Hepatocyte (in vitro differentiated cells): ENCODE results near the gene CRIM1. TPM values are rescaled to one million over a fixed set of nuclear protein-coding genes. Genes with fewer than 3 reads are reported as not detected.
A peak's percentile ranks its signal among the peaks of the same experiment; 100 is the strongest.

Experiments
- DNase-seq: peaks from one replicate; pipeline ENCODE4 v3.0.0-alpha.2; 2016; ENCODE audit warnings: low spot score
- H2AFZ ChIP-seq: fragments of 200-600 bp; sonication (generic); 2 replicates; pipeline ENCODE4 v1.6.0; 2016; ENCODE audit warnings: antibody characterized with exemption, mild to moderate bottlenecking
- H3K27ac ChIP-seq: fragments of 200-600 bp; sonication (generic); 2 replicates; pipeline ENCODE4 v1.5.1; 2016; ENCODE audit warnings: mild to moderate bottlenecking
- H3K27me3 ChIP-seq: fragments of 200-600 bp; sonication (generic); 2 replicates; pipeline ENCODE4 v1.6.1; 2016
- H3K36me3 ChIP-seq: fragments of 200-600 bp; sonication (generic); replicated peaks from 2 replicates; pipeline ENCODE4 v1.5.1; 2016; ENCODE audit warnings: low read depth; ENCODE audit not compliant: insufficient read depth
- H3K4me1 ChIP-seq: fragments of 200-600 bp; sonication (generic); 2 replicates; pipeline ENCODE4 v1.5.1; 2016; ENCODE audit warnings: mild to moderate bottlenecking, moderate library complexity; ENCODE audit not compliant: insufficient read depth
- H3K4me2 ChIP-seq: fragments of 200-600 bp; sonication (generic); 2 replicates; pipeline ENCODE4 v1.6.0; 2016
- H3K4me3 ChIP-seq: fragments of 200-600 bp; sonication (generic); 2 replicates; pipeline ENCODE4 v1.5.1; 2016; ENCODE audit warnings: mild to moderate bottlenecking
- H3K79me2 ChIP-seq: fragments of 200-600 bp; sonication (generic); 2 replicates; pipeline ENCODE4 v1.6.0; 2017; ENCODE audit warnings: mild to moderate bottlenecking
- H3K9me2 ChIP-seq: fragments of 200-600 bp; sonication (generic); replicated peaks from 2 replicates; pipeline ENCODE4 v1.6.0; 2017; ENCODE audit warnings: mild to moderate bottlenecking; ENCODE audit not compliant: insufficient read depth
- H3K9me3 ChIP-seq: fragments of 200-600 bp; sonication (generic); 2 replicates; pipeline ENCODE4 v1.5.1; 2016; ENCODE audit warnings: low read depth, mild to moderate bottlenecking
- H4K20me1 ChIP-seq: fragments of 200-600 bp; sonication (generic); 2 replicates; pipeline ENCODE4 v1.6.0; 2016; ENCODE audit warnings: mild to moderate bottlenecking; ENCODE audit not compliant: insufficient read depth, poor library complexity, severe bottlenecking
- EZH2 ChIP-seq: fragments of 200-600 bp; sonication (generic); IDR thresholded peaks from 2 replicates; pipeline ENCODE4 v1.6.1; 2016; ENCODE audit warnings: antibody characterized with exemption, mild to moderate bottlenecking, borderline replicate concordance
- EZH2phosphoT487 ChIP-seq: fragments of 200-600 bp; sonication (generic); IDR thresholded peaks from one replicate; pipeline ENCODE4 v1.6.1; 2018; ENCODE audit warnings: antibody characterized with exemption, mild to moderate bottlenecking, low read depth, moderate library complexity; ENCODE audit not compliant: unreplicated experiment, severe bottlenecking
- WGBS: methylation state at CpG from one replicate; pipeline ENCODE4 v1.1.6; 2016; ENCODE audit warnings: low lambda C conversion rate; ENCODE audit errors: missing lambda C conversion rate; 5-methylcytosine and 5-hydroxymethylcytosine counted together
- polyA plus RNA-seq: library from polyadenylated mRNA; unstranded; fragments of >200 nt; fragmentation: Nextera tagmentation; extraction: Ambion mirVana; gene quantifications from 2 replicates; pipeline ENCODE4 v1.2.1, GENCODE V29; 2016
- total RNA-seq: library from RNA; depleted of rRNA; stranded (reverse); fragments of >200 nt; gene quantifications from 2 replicates; pipeline ENCODE4 v1.2.3, GENCODE V29; 2014
- TF ChIP-seq, protein P1 (sequence below): fragments of 200-600 bp; sonication (generic); IDR thresholded peaks from 2 replicates; pipeline ENCODE4 v1.5.1; 2016; ENCODE audit warnings: antibody characterized with exemption, mild to moderate bottlenecking; ENCODE audit not compliant: poor library complexity

CRIM1 gene
- total and polyA plus RNA-seq, 2 experiments from 2014 or later, result 23.0 to 40.8 TPM

DNA sequence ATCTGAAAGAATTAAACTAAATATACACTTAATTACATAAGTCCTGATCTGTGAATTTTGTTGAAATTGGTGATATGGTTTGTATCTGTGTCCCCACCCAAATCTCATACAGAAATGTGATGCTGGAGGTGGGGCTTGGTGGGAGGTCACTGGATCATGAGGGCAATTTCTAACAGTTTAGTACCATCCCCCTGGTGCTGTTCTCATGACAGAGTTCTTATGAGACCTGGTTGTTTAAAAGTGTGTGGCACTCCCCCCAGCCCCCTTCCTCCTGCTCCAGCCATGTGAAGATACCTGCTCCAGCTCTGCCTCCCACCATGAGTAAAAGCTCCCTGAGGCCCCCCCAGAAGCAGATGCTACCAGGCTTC lies 223.7 kb downstream of the CRIM1 start:
- no peaks in the 10 kb centered on the region for H3K36me3 ChIP-seq
- H2AFZ ChIP-seq, result no peak overlapping the region
- peaks cover 6% of the 10 kb centered on the region for H3K79me2 ChIP-seq
- peak overlapping the region; percentile 30 for H3K4me2 ChIP-seq
- H3K4me3 ChIP-seq, result no peak overlapping the region
- no peak for DNase-seq
- peak overlapping the region; percentile 85 for H3K27ac ChIP-seq
- TF ChIP-seq EZH2, result no peak
- TF ChIP-seq EZH2phosphoT487, result no peak
- TF ChIP-seq, protein P1, sequence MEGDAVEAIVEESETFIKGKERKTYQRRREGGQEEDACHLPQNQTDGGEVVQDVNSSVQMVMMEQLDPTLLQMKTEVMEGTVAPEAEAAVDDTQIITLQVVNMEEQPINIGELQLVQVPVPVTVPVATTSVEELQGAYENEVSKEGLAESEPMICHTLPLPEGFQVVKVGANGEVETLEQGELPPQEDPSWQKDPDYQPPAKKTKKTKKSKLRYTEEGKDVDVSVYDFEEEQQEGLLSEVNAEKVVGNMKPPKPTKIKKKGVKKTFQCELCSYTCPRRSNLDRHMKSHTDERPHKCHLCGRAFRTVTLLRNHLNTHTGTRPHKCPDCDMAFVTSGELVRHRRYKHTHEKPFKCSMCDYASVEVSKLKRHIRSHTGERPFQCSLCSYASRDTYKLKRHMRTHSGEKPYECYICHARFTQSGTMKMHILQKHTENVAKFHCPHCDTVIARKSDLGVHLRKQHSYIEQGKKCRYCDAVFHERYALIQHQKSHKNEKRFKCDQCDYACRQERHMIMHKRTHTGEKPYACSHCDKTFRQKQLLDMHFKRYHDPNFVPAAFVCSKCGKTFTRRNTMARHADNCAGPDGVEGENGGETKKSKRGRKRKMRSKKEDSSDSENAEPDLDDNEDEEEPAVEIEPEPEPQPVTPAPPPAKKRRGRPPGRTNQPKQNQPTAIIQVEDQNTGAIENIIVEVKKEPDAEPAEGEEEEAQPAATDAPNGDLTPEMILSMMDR, result no peak
- peaks cover 14% of the 10 kb centered on the region for H3K4me1 ChIP-seq
- H4K20me1 ChIP-seq, result no peaks in the 10 kb centered on the region
- H3K27me3 ChIP-seq, result no peaks in the 10 kb centered on the region
- no peaks in the 10 kb centered on the region for H3K9me3 ChIP-seq
- no peaks in the 10 kb centered on the region for H3K9me2 ChIP-seq

DNA sequence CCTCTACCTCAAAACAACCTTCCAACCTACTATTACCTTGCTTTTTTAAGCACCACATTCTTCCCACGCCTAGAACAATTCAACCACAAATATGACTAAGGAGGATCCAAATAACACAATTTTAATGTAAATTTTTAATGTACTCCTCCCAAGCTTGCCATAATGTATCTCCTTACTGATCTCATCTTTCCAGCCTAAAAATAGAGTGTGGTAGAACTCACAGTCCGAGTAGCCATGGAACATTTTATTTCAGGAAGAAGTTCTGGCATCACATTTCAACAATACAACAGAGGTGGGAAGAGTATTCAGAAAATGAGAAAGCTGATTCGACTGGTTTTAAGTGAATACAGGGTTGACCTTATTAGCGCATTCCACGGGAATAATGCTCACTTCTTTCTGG lies 227.0 kb downstream of the CRIM1 start:
- no peak for DNase-seq
- Histone ChIP-seq H3K9me2 (no peaks in the 10 kb centered on the region), H3K79me2 (peaks cover 21% of the 10 kb centered on the region), H2AFZ (no peak overlapping the region), H3K36me3 (no peaks in the 10 kb centered on the region), H4K20me1 (no peaks in the 10 kb centered on the region), H3K27me3 (no peaks in the 10 kb centered on the region), H3K4me2 (no peak overlapping the region), H3K4me1 (peaks cover 14% of the 10 kb centered on the region), H3K27ac (no peak overlapping the region), H3K4me3 (no peak overlapping the region), H3K9me3 (no peaks in the 10 kb centered on the region)
- TF ChIP-seq EZH2, result no peak
- no peak for TF ChIP-seq EZH2phosphoT487
- TF ChIP-seq, protein P1, result no peak
- 95% methylated on average over 5 of the region's 5 CpGs for WGBS

DNA sequence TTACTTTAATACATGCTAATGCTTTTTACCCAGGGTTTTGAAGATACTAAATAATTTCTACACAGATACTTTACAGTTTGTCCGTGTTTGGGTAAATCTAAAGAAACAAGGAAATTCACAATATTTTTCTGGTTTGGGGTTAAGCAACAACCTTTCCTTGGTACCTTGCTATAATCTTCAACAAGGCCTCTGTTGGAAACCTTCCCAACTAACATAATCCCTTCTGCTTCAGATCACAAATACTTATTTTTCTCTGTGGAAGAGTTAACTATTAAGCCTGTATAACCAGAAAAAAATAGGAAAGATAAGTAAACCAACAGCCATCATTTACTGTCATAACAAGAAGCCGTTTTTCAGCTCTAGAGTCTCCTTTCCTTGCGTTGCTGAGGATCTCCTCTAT lies 227.4 kb downstream of the CRIM1 start:
- TF ChIP-seq EZH2phosphoT487 (no peak), EZH2 (no peak)
- TF ChIP-seq, protein P1, result no peak
- Histone ChIP-seq H4K20me1 (no peaks in the 10 kb centered on the region), H3K4me1 (peaks cover 14% of the 10 kb centered on the region), H3K27me3 (no peaks in the 10 kb centered on the region), H3K4me3 (no peak overlapping the region), H3K4me2 (no peak overlapping the region), H3K36me3 (no peaks in the 10 kb centered on the region), H3K9me3 (no peaks in the 10 kb centered on the region), H3K79me2 (peaks cover 24% of the 10 kb centered on the region), H3K9me2 (no peaks in the 10 kb centered on the region), H2AFZ (no peak overlapping the region), H3K27ac (no peak overlapping the region)
- 73% methylated on average over 3 of the region's 3 CpGs for WGBS
- no peak for DNase-seq

DNA sequence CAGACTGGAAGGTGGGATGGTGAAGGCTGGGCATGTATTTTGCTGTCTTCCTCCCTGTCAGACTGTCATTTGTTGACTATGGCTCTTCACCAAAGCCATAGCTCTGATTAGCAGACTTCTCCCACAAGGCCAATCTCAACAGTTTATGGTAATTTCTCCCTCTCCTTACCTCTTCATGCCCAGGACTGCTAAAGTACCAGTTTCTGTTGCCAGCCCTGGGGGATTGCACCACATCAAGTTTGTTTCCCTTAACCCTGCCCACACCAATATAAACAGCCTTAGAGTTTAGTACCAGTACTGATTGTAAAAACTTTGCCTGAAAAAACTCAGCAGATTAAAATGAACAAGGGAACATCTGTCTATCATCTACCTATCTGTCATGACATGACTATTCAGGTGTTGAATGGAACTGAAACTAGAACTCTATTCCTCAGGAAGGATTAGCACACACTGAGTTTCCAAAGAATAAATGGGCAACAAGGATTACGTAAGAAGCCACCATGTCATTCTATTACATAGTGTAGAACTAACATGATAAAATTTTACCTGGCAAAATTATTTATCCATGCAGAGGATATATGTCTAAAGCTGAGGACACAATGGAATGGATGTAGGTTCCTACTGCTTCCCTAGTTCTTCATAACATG lies 228.7 kb downstream of the CRIM1 start:
- Histone ChIP-seq H4K20me1 (no peaks in the 10 kb centered on the region), H3K27me3 (no peaks in the 10 kb centered on the region), H3K27ac (no peak overlapping the region), H3K4me2 (no peak overlapping the region), H3K36me3 (peaks cover 3% of the 10 kb centered on the region), H3K4me1 (peaks cover 7% of the 10 kb centered on the region), H3K4me3 (no peak overlapping the region), H2AFZ (no peak overlapping the region), H3K9me3 (no peaks in the 10 kb centered on the region), H3K79me2 (peaks cover 36% of the 10 kb centered on the region), H3K9me2 (no peaks in the 10 kb centered on the region)
- DNase-seq, result no peak
- no peak for TF ChIP-seq EZH2phosphoT487
- no peak for TF ChIP-seq EZH2
- TF ChIP-seq, protein P1, result no peak
- 100% methylated on average over 1 of the region's 1 CpG for WGBS
